WERI-Rb-1 (cell line): ENCODE data around the gene CGB2.
A peak's percentile ranks its signal among the peaks of the same experiment; 100 is the strongest.
"Not testable (repeated sequence)": the region's sequence is repeated elsewhere in the genome, so short reads cannot be mapped to it uniquely, and the experiment has no call there.

Experiments used
- DNase-seq: peaks from one replicate; pipeline ENCODE4 v3.0.0-alpha.2; 2020
- H3K27ac ChIP-seq: fragments of 250-450 bp; sonication (Bioruptor Pico); 2 replicates; pipeline ENCODE4 v1.5.1; 2020; ENCODE audit warnings: mild to moderate bottlenecking, moderate library complexity
- H3K27me3 ChIP-seq: fragments of 250-450 bp; sonication (Bioruptor Pico); 2 replicates; pipeline ENCODE4 v1.5.1; 2021; ENCODE audit warnings: mild to moderate bottlenecking, low read depth, moderate library complexity; ENCODE audit not compliant: insufficient read depth, severe bottlenecking
- H3K36me3 ChIP-seq: fragments of 250-450 bp; sonication (Bioruptor Pico); 2 replicates; pipeline ENCODE4 v1.5.1; 2020; ENCODE audit warnings: mild to moderate bottlenecking, moderate library complexity
- H3K4me3 ChIP-seq: 2 replicates; pipeline ENCODE4 v1.5.1; 2011; ENCODE audit warnings: low read depth, mild to moderate bottlenecking, control low read depth, low read length
- H3K9me3 ChIP-seq: fragments of 250-450 bp; sonication (Bioruptor Pico); 2 replicates; pipeline ENCODE4 v1.5.1; 2021; ENCODE audit warnings: mild to moderate bottlenecking, moderate library complexity; ENCODE audit not compliant: severe bottlenecking
- TF ChIP-seq, protein P1 (sequence below): IDR thresholded peaks from 2 replicates; pipeline ENCODE4 v1.5.1; 2011; ENCODE audit warnings: low read depth, mild to moderate bottlenecking, control low read depth, inconsistent platforms, low read length

CGB2 gene

DNA sequence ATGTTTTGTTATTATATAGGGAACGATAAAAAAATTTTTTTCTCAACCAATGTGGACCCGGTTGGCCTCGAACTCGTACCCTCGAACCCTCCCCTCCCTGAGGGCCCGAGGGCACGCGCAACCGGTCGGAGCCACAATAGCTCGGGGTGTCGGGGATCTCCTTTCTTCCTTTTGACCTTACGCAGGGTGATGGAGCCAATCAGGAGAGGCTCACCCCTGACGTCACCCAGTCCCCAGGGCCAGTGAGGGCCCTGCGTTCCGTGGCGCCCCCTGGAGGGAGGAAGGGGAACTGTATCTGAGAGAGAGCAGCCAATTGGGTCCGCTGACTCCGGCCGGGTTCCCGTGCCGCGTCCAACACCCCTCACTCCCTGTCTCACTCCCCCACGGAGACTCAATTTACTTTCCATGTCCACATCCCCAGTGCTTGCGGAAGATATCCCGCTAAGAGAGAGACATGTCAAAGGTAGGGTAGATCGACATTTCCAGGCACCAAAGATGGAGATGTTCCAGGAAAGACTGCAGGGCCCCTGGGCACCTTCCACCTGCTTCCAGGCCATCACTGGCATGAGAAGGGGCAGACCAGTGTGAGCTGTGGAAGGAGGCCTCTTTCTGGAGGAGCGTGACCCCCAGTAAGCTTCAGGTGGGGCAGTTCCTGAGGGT, at the start of gene CGB2:
Gene CGB2 (plus strand): TSS at position 249 of the 660 bp plus-strand sequence. CDS start 206 bp downstream, at position 455.
- H3K36me3 ChIP-seq, H3K4me3 ChIP-seq, H3K9me3 ChIP-seq, H3K27ac ChIP-seq, DNase-seq, H3K27me3 ChIP-seq: not testable (repeated sequence)
- TF ChIP-seq, protein P1, sequence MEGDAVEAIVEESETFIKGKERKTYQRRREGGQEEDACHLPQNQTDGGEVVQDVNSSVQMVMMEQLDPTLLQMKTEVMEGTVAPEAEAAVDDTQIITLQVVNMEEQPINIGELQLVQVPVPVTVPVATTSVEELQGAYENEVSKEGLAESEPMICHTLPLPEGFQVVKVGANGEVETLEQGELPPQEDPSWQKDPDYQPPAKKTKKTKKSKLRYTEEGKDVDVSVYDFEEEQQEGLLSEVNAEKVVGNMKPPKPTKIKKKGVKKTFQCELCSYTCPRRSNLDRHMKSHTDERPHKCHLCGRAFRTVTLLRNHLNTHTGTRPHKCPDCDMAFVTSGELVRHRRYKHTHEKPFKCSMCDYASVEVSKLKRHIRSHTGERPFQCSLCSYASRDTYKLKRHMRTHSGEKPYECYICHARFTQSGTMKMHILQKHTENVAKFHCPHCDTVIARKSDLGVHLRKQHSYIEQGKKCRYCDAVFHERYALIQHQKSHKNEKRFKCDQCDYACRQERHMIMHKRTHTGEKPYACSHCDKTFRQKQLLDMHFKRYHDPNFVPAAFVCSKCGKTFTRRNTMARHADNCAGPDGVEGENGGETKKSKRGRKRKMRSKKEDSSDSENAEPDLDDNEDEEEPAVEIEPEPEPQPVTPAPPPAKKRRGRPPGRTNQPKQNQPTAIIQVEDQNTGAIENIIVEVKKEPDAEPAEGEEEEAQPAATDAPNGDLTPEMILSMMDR: peak; percentile 30; the same call in 1 of the 2 replicates

DNA sequence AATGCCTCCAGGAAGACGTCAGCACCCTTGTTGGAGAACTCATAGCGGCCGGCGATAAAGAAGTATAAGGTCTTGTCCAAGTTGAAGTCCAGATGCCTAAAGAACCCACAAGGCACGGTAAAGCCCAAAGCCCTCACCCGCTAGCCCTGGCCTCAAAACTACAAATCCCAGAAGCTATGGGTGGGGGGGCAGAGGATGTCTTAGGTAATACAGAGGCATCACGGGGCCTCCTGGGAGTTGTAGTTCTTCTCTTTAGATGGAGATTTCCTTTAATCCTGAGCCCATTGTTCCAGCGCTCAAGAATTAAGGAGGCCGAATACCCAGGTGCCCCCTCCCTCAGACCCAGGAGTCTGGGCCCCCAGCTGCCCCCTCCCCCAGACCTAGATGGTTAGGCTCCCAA, 49.4 kb upstream of the CGB2 start:
- DNase-seq: peak; percentile 40
- no peak overlapping the region for H3K4me3 ChIP-seq
- peaks cover 41% of the 10 kb centered on the region for H3K36me3 ChIP-seq
- H3K27ac ChIP-seq: no peak overlapping the region
- TF ChIP-seq, protein P1: no peak
- H3K27me3 ChIP-seq: no peaks in the 10 kb centered on the region
- no peaks in the 10 kb centered on the region for H3K9me3 ChIP-seq

DNA sequence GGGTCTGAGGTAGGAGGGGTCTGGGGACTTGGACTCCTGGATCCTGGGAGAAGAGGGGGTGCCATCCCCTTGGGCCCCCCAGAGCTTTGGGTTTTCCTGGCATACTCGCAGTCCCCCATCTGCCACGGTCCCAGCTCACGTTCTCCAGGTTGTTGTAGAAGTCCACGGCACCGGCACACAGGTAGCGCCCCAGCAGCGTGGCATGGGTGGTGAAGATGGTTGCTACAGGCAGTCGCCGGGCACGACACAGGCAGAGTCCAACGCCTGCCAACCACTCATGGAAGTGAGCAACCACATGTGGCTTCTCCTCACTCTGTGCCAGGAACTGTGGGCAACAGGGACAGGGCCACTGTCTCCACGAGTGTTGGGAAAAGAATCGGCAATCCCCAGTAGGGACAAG, 46.0 kb upstream of the CGB2 start:
- TF ChIP-seq, protein P1: no peak
- Histone ChIP-seq H3K36me3 (peaks cover 56% of the 10 kb centered on the region), H3K27ac (peak overlapping the region; percentile 81), H3K9me3 (no peaks in the 10 kb centered on the region), H3K27me3 (no peaks in the 10 kb centered on the region), H3K4me3 (no peak overlapping the region)
- no peak for DNase-seq

DNA sequence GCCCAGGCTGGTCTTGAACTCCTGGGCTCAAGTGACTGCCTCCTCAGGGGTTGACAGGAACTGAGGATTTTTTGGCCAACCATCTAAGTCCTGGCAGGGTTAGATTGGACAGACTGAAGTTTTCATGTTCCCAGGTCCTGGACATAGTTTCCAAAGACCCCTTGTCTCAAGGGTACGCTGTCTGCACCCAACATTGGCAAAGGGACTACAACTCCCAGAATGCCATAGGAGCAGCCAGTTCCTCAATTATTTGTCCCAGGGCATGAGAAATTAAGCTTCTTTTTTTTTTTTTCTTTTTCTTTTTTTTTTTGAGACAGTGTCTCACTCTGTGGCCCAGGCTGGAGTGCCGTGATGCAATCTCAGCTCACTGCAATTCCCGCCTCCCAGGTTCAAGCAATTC, 45.5 kb upstream of the CGB2 start:
- H3K27ac ChIP-seq: peak overlapping the region; percentile 81
- H3K36me3 ChIP-seq: peaks cover 55% of the 10 kb centered on the region
- DNase-seq: no peak
- H3K27me3 ChIP-seq: no peaks in the 10 kb centered on the region
- no peaks in the 10 kb centered on the region for H3K9me3 ChIP-seq
- TF ChIP-seq, protein P1: no peak
- H3K4me3 ChIP-seq: peak overlapping the region; percentile 23

DNA sequence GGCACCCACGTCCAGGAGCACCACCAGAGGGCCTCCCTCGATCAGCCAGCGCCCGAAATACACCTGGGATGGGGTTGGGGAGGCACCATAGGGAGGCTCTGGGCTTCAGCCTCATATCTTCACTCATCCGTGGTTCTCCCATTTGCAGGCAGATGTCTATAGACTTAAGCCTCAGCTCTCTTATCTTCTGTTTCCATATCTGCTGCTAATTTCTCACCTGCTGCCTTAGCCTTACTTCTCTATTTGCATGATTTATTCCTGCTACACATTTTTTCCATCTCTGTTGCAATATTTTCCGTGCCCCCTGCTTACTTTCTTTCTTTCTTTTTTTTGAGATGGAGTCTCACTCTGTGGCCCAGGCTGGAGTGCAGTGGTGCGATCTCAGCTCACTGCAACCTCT, 44.4 kb upstream of the CGB2 start:
- H3K27me3 ChIP-seq: no peaks in the 10 kb centered on the region
- no peaks in the 10 kb centered on the region for H3K9me3 ChIP-seq
- H3K27ac ChIP-seq: peak overlapping the region; percentile 81
- TF ChIP-seq, protein P1: no peak
- H3K4me3 ChIP-seq: peak overlapping the region; percentile 17
- no peak for DNase-seq
- H3K36me3 ChIP-seq: peaks cover 48% of the 10 kb centered on the region

DNA sequence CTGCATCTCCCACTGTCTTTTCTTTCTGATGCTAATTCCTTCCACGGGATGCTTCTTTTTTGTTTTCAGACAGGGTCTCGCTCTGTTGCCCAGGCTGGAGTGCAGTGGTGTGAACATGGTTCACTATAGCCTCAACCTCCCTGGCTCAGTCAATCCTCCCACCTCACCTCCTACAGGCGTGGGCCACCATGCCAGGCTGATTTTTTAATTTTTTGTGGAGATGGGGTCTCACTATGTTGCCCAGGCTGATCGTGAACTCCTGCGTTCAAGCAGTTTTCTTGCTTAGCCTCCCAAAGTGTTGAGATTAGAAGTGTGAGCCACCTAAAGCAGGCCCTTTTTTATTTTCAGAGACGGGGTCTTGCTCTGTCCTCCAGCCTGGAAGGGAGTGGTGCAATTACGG, 43.4 kb upstream of the CGB2 start:
- H3K27ac ChIP-seq: peak overlapping the region; percentile 81
- no peak overlapping the region for H3K4me3 ChIP-seq
- DNase-seq: no peak
- no peaks in the 10 kb centered on the region for H3K9me3 ChIP-seq
- peaks cover 39% of the 10 kb centered on the region for H3K36me3 ChIP-seq
- TF ChIP-seq, protein P1: no peak
- no peaks in the 10 kb centered on the region for H3K27me3 ChIP-seq
